ENCODE measurements around the gene KCNIP4.

The KCNIP4 gene

DNA sequence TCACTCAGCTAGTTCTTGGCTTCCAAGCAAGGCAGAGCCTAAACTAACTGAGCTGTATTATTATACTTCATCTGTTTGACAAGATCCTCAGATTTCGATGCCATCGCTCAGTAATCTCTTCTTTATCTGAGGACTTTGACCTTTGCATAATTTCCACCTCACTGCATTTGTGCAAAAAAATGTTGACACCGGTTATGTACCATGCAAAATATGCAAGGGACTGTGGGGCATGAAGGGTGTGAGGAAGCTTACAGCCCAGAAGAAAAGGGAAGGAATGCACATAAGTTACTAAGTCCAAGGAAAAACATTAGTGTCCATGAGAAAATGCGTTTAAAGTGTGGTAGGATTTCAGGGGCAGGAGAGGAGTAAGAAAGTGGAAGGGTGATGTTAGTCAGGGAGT is 953.0 kb downstream of the KCNIP4 start:
- no peak overlapping the region for H3K4me2 ChIP-seq (ENCODE audit: low read depth, low read length, poor library complexity, severe bottlenecking)
- no peak overlapping the region for H3K9ac ChIP-seq (ENCODE audit: low read depth, low read length, poor library complexity, severe bottlenecking)
- H3F3A ChIP-seq (ENCODE audit: low read depth), result no peaks in the 10 kb centered on the region
- no peaks in the 10 kb centered on the region for H4K20me1 ChIP-seq (ENCODE audit: insufficient read depth, low read length, poor library complexity, severe bottlenecking)
- H3K79me2 ChIP-seq (ENCODE audit: insufficient read depth, low read length), result no peaks in the 10 kb centered on the region
- no peaks in the 10 kb centered on the region for H3K9me3 ChIP-seq (ENCODE audit: insufficient read depth, low read depth, low read length)
- no peak overlapping the region for H2AFZ ChIP-seq (ENCODE audit: low read length)
- no peaks in the 10 kb centered on the region for H3K36me3 ChIP-seq (ENCODE audit: insufficient read depth, low read length)
- H3K27me3 ChIP-seq (ENCODE audit: insufficient read depth, low read length, poor library complexity, severe bottlenecking), result no peaks in the 10 kb centered on the region
- TF ChIP-seq, protein P1, sequence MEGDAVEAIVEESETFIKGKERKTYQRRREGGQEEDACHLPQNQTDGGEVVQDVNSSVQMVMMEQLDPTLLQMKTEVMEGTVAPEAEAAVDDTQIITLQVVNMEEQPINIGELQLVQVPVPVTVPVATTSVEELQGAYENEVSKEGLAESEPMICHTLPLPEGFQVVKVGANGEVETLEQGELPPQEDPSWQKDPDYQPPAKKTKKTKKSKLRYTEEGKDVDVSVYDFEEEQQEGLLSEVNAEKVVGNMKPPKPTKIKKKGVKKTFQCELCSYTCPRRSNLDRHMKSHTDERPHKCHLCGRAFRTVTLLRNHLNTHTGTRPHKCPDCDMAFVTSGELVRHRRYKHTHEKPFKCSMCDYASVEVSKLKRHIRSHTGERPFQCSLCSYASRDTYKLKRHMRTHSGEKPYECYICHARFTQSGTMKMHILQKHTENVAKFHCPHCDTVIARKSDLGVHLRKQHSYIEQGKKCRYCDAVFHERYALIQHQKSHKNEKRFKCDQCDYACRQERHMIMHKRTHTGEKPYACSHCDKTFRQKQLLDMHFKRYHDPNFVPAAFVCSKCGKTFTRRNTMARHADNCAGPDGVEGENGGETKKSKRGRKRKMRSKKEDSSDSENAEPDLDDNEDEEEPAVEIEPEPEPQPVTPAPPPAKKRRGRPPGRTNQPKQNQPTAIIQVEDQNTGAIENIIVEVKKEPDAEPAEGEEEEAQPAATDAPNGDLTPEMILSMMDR (conservative IDR thresholded peaks at IDR 0.05; ENCODE audit: low read length), result no peak
- H3K4me3 ChIP-seq (ENCODE audit: low read length, poor library complexity, severe bottlenecking), result no peak overlapping the region
- H3K4me1 ChIP-seq (ENCODE audit: insufficient read depth, low read length, poor library complexity, severe bottlenecking), result no peaks in the 10 kb centered on the region
- no peaks in the 10 kb centered on the region for H3K9me2 ChIP-seq (replicated peaks; ENCODE audit: low read depth, low read length)

- TF ChIP-seq, protein P1 (conservative IDR thresholded peaks at IDR 0.05; ENCODE audit: low read length), result no peak
- no peak for TF ChIP-seq EZH2phosphoT487 (IDR thresholded peaks at IDR 0.05; ENCODE audit: borderline replicate concordance)
- no peaks in the 10 kb centered on the region for H3F3A ChIP-seq (ENCODE audit: low read depth)
- no peaks in the 10 kb centered on the region for H3K9me3 ChIP-seq (ENCODE audit: insufficient read depth, low read depth, low read length)
- H3K27me3 ChIP-seq (ENCODE audit: insufficient read depth, low read length, poor library complexity, severe bottlenecking), result no peaks in the 10 kb centered on the region
- H3K79me2 ChIP-seq (ENCODE audit: insufficient read depth, low read length), result no peaks in the 10 kb centered on the region
- no peak overlapping the region for H3K9ac ChIP-seq (ENCODE audit: low read depth, low read length, poor library complexity, severe bottlenecking)
- no peak overlapping the region for H3K4me3 ChIP-seq (ENCODE audit: low read length, poor library complexity, severe bottlenecking)
- H3K9me2 ChIP-seq (replicated peaks; ENCODE audit: low read depth, low read length), result no peaks in the 10 kb centered on the region
- H4K20me1 ChIP-seq (ENCODE audit: insufficient read depth, low read length, poor library complexity, severe bottlenecking), result no peaks in the 10 kb centered on the region
- H3K4me1 ChIP-seq (ENCODE audit: insufficient read depth, low read length, poor library complexity, severe bottlenecking), result no peaks in the 10 kb centered on the region
- H3K4me2 ChIP-seq (ENCODE audit: low read depth, low read length, poor library complexity, severe bottlenecking), result no peak overlapping the region
- H3K36me3 ChIP-seq (ENCODE audit: insufficient read depth, low read length), result no peaks in the 10 kb centered on the region
- H2AFZ ChIP-seq (ENCODE audit: low read length), result no peak overlapping the region
These were observed 953.6 kb downstream of the KCNIP4 start for GRCh38 chr4:20995015-20995414.

DNA sequence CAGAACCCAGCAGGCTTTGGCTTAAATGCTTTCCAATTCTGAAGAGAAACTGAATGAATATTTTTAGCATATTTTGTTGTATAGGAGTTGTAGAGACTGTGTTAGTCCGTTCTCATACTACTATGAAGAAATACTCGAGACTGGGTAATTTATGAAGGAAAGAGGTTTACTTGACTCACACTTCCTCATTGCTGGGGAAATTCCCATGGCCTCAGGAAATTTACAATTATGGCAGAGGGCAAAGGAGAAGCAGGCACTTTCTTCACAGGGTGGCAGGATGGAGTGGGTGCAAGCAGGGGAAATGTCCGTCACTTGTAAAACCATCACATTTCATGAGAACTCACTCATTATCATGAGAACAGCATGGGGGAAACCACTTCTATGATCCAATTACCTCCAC is 956.6 kb downstream of the KCNIP4 start:
- no peaks in the 10 kb centered on the region for H3K9me2 ChIP-seq (replicated peaks; ENCODE audit: low read depth, low read length)
- H3F3A ChIP-seq (ENCODE audit: low read depth), result no peaks in the 10 kb centered on the region
- no peaks in the 10 kb centered on the region for H4K20me1 ChIP-seq (ENCODE audit: insufficient read depth, low read length, poor library complexity, severe bottlenecking)
- H2AFZ ChIP-seq (ENCODE audit: low read length), result no peak overlapping the region
- no peaks in the 10 kb centered on the region for H3K4me1 ChIP-seq (ENCODE audit: insufficient read depth, low read length, poor library complexity, severe bottlenecking)
- TF ChIP-seq, protein P1 (conservative IDR thresholded peaks at IDR 0.05; ENCODE audit: low read length), result no peak
- TF ChIP-seq EZH2phosphoT487 (IDR thresholded peaks at IDR 0.05; ENCODE audit: borderline replicate concordance), result no peak
- no peaks in the 10 kb centered on the region for H3K79me2 ChIP-seq (ENCODE audit: insufficient read depth, low read length)
- H3K36me3 ChIP-seq (ENCODE audit: insufficient read depth, low read length), result no peaks in the 10 kb centered on the region
- H3K4me3 ChIP-seq (ENCODE audit: low read length, poor library complexity, severe bottlenecking), result no peak overlapping the region
- no peaks in the 10 kb centered on the region for H3K27me3 ChIP-seq (ENCODE audit: insufficient read depth, low read length, poor library complexity, severe bottlenecking)
- H3K4me2 ChIP-seq (ENCODE audit: low read depth, low read length, poor library complexity, severe bottlenecking), result no peak overlapping the region
- no peak overlapping the region for H3K9ac ChIP-seq (ENCODE audit: low read depth, low read length, poor library complexity, severe bottlenecking)
- H3K9me3 ChIP-seq (ENCODE audit: insufficient read depth, low read depth, low read length), result no peaks in the 10 kb centered on the region
